Kidney (tissue), 14 donors: ENCODE results near the gene EGFL7. TPM values are rescaled to one million over a fixed set of nuclear protein-coding genes. Genes with fewer than 3 reads are reported as not detected.
A peak's percentile ranks its signal among the peaks of the same experiment; 100 is the strongest.

Experiments used
- DNase-seq, 5 donors: peaks; one replicate each; pipeline ENCODE4 v3.0.0-alpha.2; 2013 to 2020
- FAIRE-seq: peaks from 2 replicates; lab custom pipeline; 2012; peaks lifted over from hg19 to GRCh38; lab: Jason Lieb, UNC
- H3K27ac ChIP-seq, 2 donors: one replicate each; pipeline ENCODE4 v1.7.0; 2013; ENCODE audit warnings: low read depth in 2 of 2, low read length in 2 of 2, inconsistent platforms in 1 of 2
- H3K27me3 ChIP-seq: one replicate; pipeline ENCODE4 v1.7.1; 2013; ENCODE audit warnings: low read length, inconsistent platforms; ENCODE audit not compliant: control insufficient read depth, insufficient read depth
- H3K36me3 ChIP-seq, 3 donors: one replicate each; pipeline versions ENCODE4 v1.7.0 to v1.7.1; 2013; ENCODE audit warnings: low read length in 3 of 3, control low read depth in 1 of 3, inconsistent platforms in 1 of 3; ENCODE audit not compliant: insufficient read depth in 3 of 3, control insufficient read depth in 2 of 3
- H3K4me1 ChIP-seq, 3 donors: one replicate each; pipeline versions ENCODE4 v1.7.0 to v1.7.1; 2013; ENCODE audit warnings: low read length in 3 of 3, inconsistent platforms in 1 of 3, low read depth in 1 of 3; ENCODE audit not compliant: control insufficient read depth in 2 of 3, insufficient read depth in 2 of 3
- H3K4me3 ChIP-seq, 3 donors: one replicate each; pipeline versions ENCODE4 v1.7.0 to v1.8.1; 2013; ENCODE audit warnings: low read length in 3 of 3, control low read depth in 1 of 3, inconsistent platforms in 1 of 3
- H3K9ac ChIP-seq, 3 donors: one replicate each; pipeline versions ENCODE4 v1.7.0 to v1.7.1; 2013; ENCODE audit warnings: low read length in 3 of 3, control low read depth in 1 of 3, inconsistent platforms in 1 of 3
- H3K9me3 ChIP-seq, 3 donors: one replicate each; pipeline versions ENCODE4 v1.7.0 to v1.7.1; 2013; ENCODE audit warnings: low read length in 3 of 3, control low read depth in 1 of 3, inconsistent platforms in 1 of 3; ENCODE audit not compliant: control insufficient read depth in 2 of 3, insufficient read depth in 1 of 3
- intact Hi-C: fragments of 100-400 bp; cut with DNase I; formaldehyde crosslinking; loops from one replicate; pipeline ENCODE4 v1.11.1; 2022
- polyA plus RNA-seq: library from polyadenylated mRNA; stranded (reverse); fragments of 350-450 nt; fragmentation: Illumina TruSeq; extraction: RNeasy Lipid Tissue Mini Kit (QIAGEN cat#74804); gene quantifications from one replicate; pipeline ENCODE4 v1.2.3, GENCODE V29; 2014; ENCODE audit warnings: low read depth, low replicate concordance; ENCODE audit not compliant: insufficient read depth
- total RNA-seq: library from RNA; stranded (reverse); fragmentation: NEBNext Ultra II Directional; extraction: Animal tissue kit (Norgen Biotek cat#: 25700); gene quantifications from one replicate; pipeline ENCODE4 v1.2.1, GENCODE V29; 2021
- TF ChIP-seq, protein P1 (sequence below): IDR thresholded peaks from 3 replicates; pipeline ENCODE4 v1.5.1; 2012; ENCODE audit warnings: mild to moderate bottlenecking, moderate library complexity, borderline replicate concordance; ENCODE audit not compliant: insufficient read depth; ENCODE audit errors: extremely low read depth
- donor health status: control.
- donor health status: control.
- donor health status: control.
- donor health status: control.
- donor health status: control.
- donor health status: DM: yes; HTN: yes; CAD: no.
- donor health status: Normal renal cell carcinoma (clear cell type).

Gene EGFL7
- total and polyA plus RNA-seq, 2 donors from 2014 or later, result 137 to 140 TPM

DNA sequence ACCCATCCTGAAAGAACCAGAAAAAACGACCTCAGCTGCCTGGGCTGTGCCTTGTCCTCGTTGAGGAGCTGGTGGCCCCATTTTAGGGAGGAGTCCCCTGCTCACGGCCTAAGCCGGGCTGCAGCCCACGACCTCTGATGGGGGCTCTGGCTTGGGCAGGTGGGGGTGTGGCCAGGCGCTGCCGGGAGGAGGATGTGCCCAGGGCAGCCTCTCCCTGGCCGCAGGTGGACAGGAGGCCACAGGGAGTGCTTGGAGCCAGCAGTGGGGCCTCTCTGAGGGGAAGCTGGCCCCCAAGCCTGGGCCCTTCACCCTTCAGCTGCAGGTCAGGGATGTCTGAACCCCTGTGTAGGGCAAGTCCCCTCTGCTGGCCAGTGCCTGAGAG, 52.2 kb downstream of the EGFL7 start:
- Histone ChIP-seq H3K27ac (peak overlapping the region; percentile 57 to 67), H3K4me1 (peaks cover 0 to 29% (median 6%) of the 10 kb centered on the region in 3 donors), H3K9ac (no peak overlapping the region), H3K4me3 (no peak overlapping the region), H3K9me3 (no peaks in the 10 kb centered on the region), H3K27me3 (no peaks in the 10 kb centered on the region), H3K36me3 (no peaks in the 10 kb centered on the region)
- TF ChIP-seq, protein P1, sequence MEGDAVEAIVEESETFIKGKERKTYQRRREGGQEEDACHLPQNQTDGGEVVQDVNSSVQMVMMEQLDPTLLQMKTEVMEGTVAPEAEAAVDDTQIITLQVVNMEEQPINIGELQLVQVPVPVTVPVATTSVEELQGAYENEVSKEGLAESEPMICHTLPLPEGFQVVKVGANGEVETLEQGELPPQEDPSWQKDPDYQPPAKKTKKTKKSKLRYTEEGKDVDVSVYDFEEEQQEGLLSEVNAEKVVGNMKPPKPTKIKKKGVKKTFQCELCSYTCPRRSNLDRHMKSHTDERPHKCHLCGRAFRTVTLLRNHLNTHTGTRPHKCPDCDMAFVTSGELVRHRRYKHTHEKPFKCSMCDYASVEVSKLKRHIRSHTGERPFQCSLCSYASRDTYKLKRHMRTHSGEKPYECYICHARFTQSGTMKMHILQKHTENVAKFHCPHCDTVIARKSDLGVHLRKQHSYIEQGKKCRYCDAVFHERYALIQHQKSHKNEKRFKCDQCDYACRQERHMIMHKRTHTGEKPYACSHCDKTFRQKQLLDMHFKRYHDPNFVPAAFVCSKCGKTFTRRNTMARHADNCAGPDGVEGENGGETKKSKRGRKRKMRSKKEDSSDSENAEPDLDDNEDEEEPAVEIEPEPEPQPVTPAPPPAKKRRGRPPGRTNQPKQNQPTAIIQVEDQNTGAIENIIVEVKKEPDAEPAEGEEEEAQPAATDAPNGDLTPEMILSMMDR, result no peak
- FAIRE-seq, result no peak
- DNase-seq, result no peak
- intact Hi-C loops, result no loop called here

DNA sequence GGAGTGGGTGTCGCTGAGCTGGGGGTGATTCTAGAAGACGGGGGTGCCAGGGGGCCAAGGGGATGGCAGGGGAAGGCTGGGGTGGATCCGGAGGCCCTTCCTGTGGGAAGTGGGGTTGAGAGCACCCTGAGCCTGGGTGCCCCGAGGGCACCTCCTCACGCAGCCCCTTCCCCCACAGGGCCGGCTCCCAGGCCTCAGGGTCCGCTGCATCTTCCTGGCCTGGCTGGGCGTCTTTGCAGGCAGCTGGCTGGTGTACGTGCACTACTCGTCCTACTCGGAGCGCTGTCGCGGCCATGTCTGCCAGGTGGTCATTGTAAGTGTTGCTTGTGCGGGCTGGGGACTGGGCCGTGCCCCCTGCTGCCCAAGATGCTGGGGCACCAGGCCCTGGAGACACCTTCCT, 54.7 kb downstream of the EGFL7 start:
- TF ChIP-seq, protein P1, result no peak
- H3K4me1 ChIP-seq, result peaks cover 0 to 25% (median 6%) of the 10 kb centered on the region in 3 donors
- H3K9ac ChIP-seq, result no peak overlapping the region
- FAIRE-seq (no peak), DNase-seq (peak in 1 of 5 donors; percentile 79)
- no peak overlapping the region for H3K27ac ChIP-seq
- H3K36me3 ChIP-seq, result no peaks in the 10 kb centered on the region
- intact Hi-C loops, result no loop called here
- H3K27me3 ChIP-seq, result no peaks in the 10 kb centered on the region
- no peak overlapping the region for H3K4me3 ChIP-seq
- H3K9me3 ChIP-seq, result no peaks in the 10 kb centered on the region

DNA sequence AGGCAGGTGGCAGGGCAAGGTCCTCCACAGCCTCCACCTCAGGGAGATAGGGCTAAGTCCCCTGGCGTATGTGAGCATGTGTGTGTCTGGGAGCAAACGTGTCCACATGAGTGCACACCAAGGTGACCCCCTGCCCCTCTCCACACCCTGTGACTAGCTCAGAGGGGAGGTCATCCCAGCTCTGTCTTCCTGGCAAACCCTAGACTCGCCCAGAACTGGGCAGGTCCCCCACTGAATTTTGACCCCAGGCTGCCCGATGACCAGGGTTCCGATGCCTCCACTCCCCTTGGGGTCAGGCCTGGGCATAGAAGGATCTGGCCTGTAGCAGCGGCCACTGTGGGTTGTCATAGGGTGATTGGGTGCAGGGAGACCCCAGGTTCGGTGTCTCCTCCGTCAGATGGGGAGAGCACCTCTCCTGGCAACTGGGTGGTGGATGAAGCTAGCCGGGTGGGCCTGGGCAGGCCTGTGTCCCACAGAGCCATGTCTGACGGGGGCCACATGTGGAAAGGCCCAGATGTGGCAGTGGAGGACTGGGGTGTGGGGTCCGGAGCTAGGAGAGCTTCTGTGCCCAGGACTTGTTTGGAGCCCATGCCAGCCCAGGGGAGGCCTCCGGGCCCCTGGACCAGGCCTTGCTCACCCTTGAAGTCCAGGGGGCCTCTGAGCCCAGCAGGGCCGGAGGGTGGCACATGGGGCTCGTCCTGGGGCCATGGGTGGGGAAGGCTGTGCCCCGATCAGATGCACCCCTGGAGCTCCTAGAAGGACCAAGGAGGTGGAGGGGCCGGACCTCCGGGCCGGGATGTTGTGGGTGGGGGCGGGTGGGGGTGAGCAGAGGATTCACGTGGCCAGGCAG, 55.9 kb downstream of the EGFL7 start:
- Histone ChIP-seq H3K36me3 (peaks cover 0 to 4% (median 4%) of the 10 kb centered on the region in 3 donors), H3K27ac (no peak overlapping the region), H3K4me1 (peaks cover 0 to 26% (median 6%) of the 10 kb centered on the region in 3 donors)

More for the DNA sequence above, 55.9 kb downstream of the EGFL7 start:
- no peak for FAIRE-seq
- H3K9me3 ChIP-seq, result no peaks in the 10 kb centered on the region
- no peaks in the 10 kb centered on the region for H3K27me3 ChIP-seq
- intact Hi-C loops, result no loop called here
- no peak for DNase-seq
- H3K9ac ChIP-seq, result no peak overlapping the region
- no peak overlapping the region for H3K4me3 ChIP-seq
- TF ChIP-seq, protein P1, result no peak
